HFF-Myc (cell line): ENCODE results near the gene ITFG2.

Experiments used
- DNase-seq: peaks from one replicate; pipeline ENCODE4 v3.0.0-alpha.2; 2011; ENCODE audit warnings: low read depth; ENCODE audit errors: extremely low read depth
- H3K4me3 ChIP-seq: replicated peaks from 2 replicates; pipeline ENCODE4 v1.5.1; 2011; ENCODE audit warnings: low read depth, mild to moderate bottlenecking, control low read depth, low read length
- CTCF ChIP-seq: IDR thresholded peaks from 2 replicates; pipeline ENCODE4 v1.5.1; 2012; ENCODE audit warnings: mild to moderate bottlenecking, low read depth, low read length, control low read depth; ENCODE audit errors: missing control alignments

ITFG2 gene

GRCh38 chr12:2785017-2785416, 27.5 kb upstream of the ITFG2 start:
- TF ChIP-seq CTCF = no peak
- no peak for DNase-seq
- no peak overlapping the region for H3K4me3 ChIP-seq

- no peak for DNase-seq
- no peak overlapping the region for H3K4me3 ChIP-seq
- TF ChIP-seq CTCF = no peak
Observed at GRCh38 chr12:2791089-2791488, 21.4 kb upstream of the ITFG2 start.

GRCh38 chr12:2792671-2793500, 19.6 kb upstream of the ITFG2 start:
- no peak overlapping the region for H3K4me3 ChIP-seq

GRCh38 chr12:2793561-2793960, 18.9 kb upstream of the ITFG2 start:
- TF ChIP-seq CTCF = no peak
- DNase-seq = no peak
- no peak overlapping the region for H3K4me3 ChIP-seq

More at GRCh38 chr12:2792671-2793500, 19.6 kb upstream of the ITFG2 start:
- no peak for DNase-seq
- TF ChIP-seq CTCF = no peak

GRCh38 chr12:2794191-2794735, 18.2 kb upstream of the ITFG2 start:
- H3K4me3 ChIP-seq = peak overlapping the region; percentile 84
- DNase-seq = no peak
- no peak for TF ChIP-seq CTCF

- TF ChIP-seq CTCF = no peak
Observed at GRCh38 chr12:2794736-2795289, 17.7 kb upstream of the ITFG2 start, which contains the start of gene FKBP4. FKBP4 (plus strand) TSS chr12:2794970; CDS start chr12:2795140, 170 bp downstream.

More at GRCh38 chr12:2794736-2795289, 17.7 kb upstream of the ITFG2 start, which contains the start of gene FKBP4:
- H3K4me3 ChIP-seq = peak within 1 kb of the TSS; percentile 84
- DNase-seq = peak; percentile 15
